HG03196 (cell line): Measurements from ENCODE around the gene UNC5A.

ENCODE experiments used
- ATAC-seq: cut with Tn5 transposase; IDR thresholded peaks from one replicate; pipeline ENCODE4 v1.9.1; 2021; ENCODE audit not compliant: unreplicated experiment

The UNC5A gene

GRCh38 chr5:176877793-176878331, 67.5 kb downstream of the UNC5A start:
- ATAC-seq, result no peak

- no peak for ATAC-seq
Observed at GRCh38 chr5:176878463-176878862, 68.1 kb downstream of the UNC5A start.

- ATAC-seq, result no peak
Observed at GRCh38 chr5:176878906-176879662, 68.7 kb downstream of the UNC5A start.

GRCh38 chr5:176879663-176880361, 69.5 kb downstream of the UNC5A start:
- ATAC-seq, result no peak

GRCh38 chr5:176880366-176881020, 70.1 kb downstream of the UNC5A start:
- ATAC-seq, result no peak

GRCh38 chr5:176881021-176881749, 70.8 kb downstream of the UNC5A start:
- no peak for ATAC-seq

GRCh38 chr5:176881816-176882566, 71.6 kb downstream of the UNC5A start:
- no peak for ATAC-seq

GRCh38 chr5:176882567-176882903, 72.2 kb downstream of the UNC5A start:
- no peak for ATAC-seq

- no peak for ATAC-seq
Observed at GRCh38 chr5:176883700-176884570, 73.6 kb downstream of the UNC5A start.

GRCh38 chr5:176884571-176884890, 74.2 kb downstream of the UNC5A start:
- ATAC-seq, result no peak

- no peak for ATAC-seq
Observed at GRCh38 chr5:176886336-176887251, 76.2 kb downstream of the UNC5A start.

- no peak for ATAC-seq
Observed at GRCh38 chr5:176887252-176887849, 77.0 kb downstream of the UNC5A start.

- no peak for ATAC-seq
Observed at GRCh38 chr5:176888016-176888864, 77.9 kb downstream of the UNC5A start.

GRCh38 chr5:176888865-176889165, 78.5 kb downstream of the UNC5A start:
- no peak for ATAC-seq

- no peak for ATAC-seq
Observed at GRCh38 chr5:176889321-176890280, 79.2 kb downstream of the UNC5A start.
